Heart left ventricle (tissue), 16 donors: ENCODE measurements around the gene KCNJ6. TPM values are rescaled to one million over a fixed set of nuclear protein-coding genes. Genes with fewer than 3 reads are reported as not detected.
"Not testable (repeated sequence)": the region's sequence is repeated elsewhere in the genome, so short reads cannot be mapped to it uniquely, and the experiment has no call there.

Experiments
- ATAC-seq, 4 donors: fragments of 200-7000 bp; cut with Tn5 transposase; one replicate each; pipeline ENCODE4 v1.9.1; 2020 to 2022; ENCODE audit warnings: moderate library complexity in 4 of 4, mild to moderate bottlenecking in 3 of 4, moderate number of reproducible peaks in 1 of 4
- DNase-seq, 5 donors: peaks; one replicate each; pipeline ENCODE4 v3.0.0-alpha.2; 2020
- H3K27ac ChIP-seq, 12 donors: fragments of 200-600 bp; sonication (generic) in 4 of 12; one replicate each; pipeline versions ENCODE4 v1.5.0 to v1.8.0; 2016 to 2022; ENCODE audit warnings: mild to moderate bottlenecking in 2 of 12
- H3K27me3 ChIP-seq, 9 donors: fragments of 200-600 bp; sonication (generic) in 2 of 9; one replicate each; pipeline versions ENCODE4 v1.5.1 to v1.8.0; 2016 to 2022; ENCODE audit warnings: mild to moderate bottlenecking in 3 of 9
- H3K36me3 ChIP-seq, 9 donors: fragments of 200-600 bp; sonication (generic) in 2 of 9; one replicate each; pipeline versions ENCODE4 v1.5.0 to v1.8.0; 2018 to 2022; ENCODE audit warnings: mild to moderate bottlenecking in 2 of 9
- H3K4me1 ChIP-seq, 12 donors: fragments of 200-600 bp; sonication (generic) in 4 of 12; one replicate each; pipeline versions ENCODE4 v1.5.0 to v1.8.0; 2016 to 2022; ENCODE audit warnings: mild to moderate bottlenecking in 3 of 12
- H3K4me3 ChIP-seq, 12 donors: fragments of 200-600 bp; sonication (generic) in 4 of 12; one replicate each; pipeline versions ENCODE4 v1.5.0 to v1.8.0; 2017 to 2022; ENCODE audit warnings: mild to moderate bottlenecking in 9 of 12, moderate library complexity in 4 of 12
- H3K9me3 ChIP-seq, 12 donors: fragments of 200-600 bp; sonication (generic) in 4 of 12; one replicate each; pipeline versions ENCODE4 v1.5.0 to v1.8.0; 2016 to 2022; ENCODE audit warnings: mild to moderate bottlenecking in 1 of 12
- POLR2A ChIP-seq, 2 donors: fragments of 450-650 bp; IDR thresholded peaks; one replicate each; pipeline ENCODE4 v1.6.1; 2017; ENCODE audit warnings: antibody characterized with exemption in 2 of 2, mild to moderate bottlenecking in 2 of 2, moderate library complexity in 2 of 2
- WGBS, 4 donors: extraction: QIAGEN DNeasy Blood & Tissue Kit in 2 of 4; methylation state at CpG; one replicate each; pipeline versions ENCODE4 v1.1.5 to v1.1.7; 2013 to 2018; 5-methylcytosine and 5-hydroxymethylcytosine counted together
- intact Hi-C, 10 donors: fragments of 100-400 bp; cut with DNase I; formaldehyde crosslinking; loops; one replicate each; pipeline versions ENCODE4 v1.11.1 to v1.14.2; 2022
- polyA plus RNA-seq, 2 donors: library from polyadenylated mRNA; stranded (reverse); fragments of 200-250 nt; gene quantifications; one replicate each; pipeline ENCODE4 v1.2.3, GENCODE V29; 2013
- total RNA-seq, 9 donors: library from RNA; depleted of rRNA in 2 of 9; stranded (reverse); fragments of >200 nt in 2 of 9; fragmentation: NEBNext Ultra II Directional in 3 of 9; extraction: Animal tissue kit (Norgen Biotek cat#: 25700) in 3 of 9; gene quantifications; one replicate each; pipeline versions ENCODE4 v1.1.0 to v1.2.4, GENCODE V29; 2016 to 2023
- TF ChIP-seq, protein P1 (sequence below), 12 donors: fragments of 200-600 bp; sonication (generic) in 4 of 12; IDR thresholded peaks; one replicate each; pipeline versions ENCODE4 v1.5.0 to v1.8.0; 2018 to 2022; ENCODE audit warnings: antibody characterized with exemption in 12 of 12, mild to moderate bottlenecking in 5 of 12
- donor health status: ischemic (EF 13 %, LVEDD 7.1; RV severe dilation, severe dysfunction).
- donor health status: healthy with polysubstance abuse.
- donor health status: DM: no; HTN: yes; CAD: no.
- donor health status: DM: no; HTN: no; CAD: no.
- donor health status: ischemic (EF 25% LVEDD 6.9; RV normal size, moderate dysfunction).
- donor health status: ischemic (EF 25% LVEDD 5.7; RV mildly dilated, moderate dysfunction).
- donor health status: healthy.
- donor health status: DM: yes; HTN: yes; CAD: no.
- donor health status: ischemic (EF 35%, LVEDD 5.7; RV mildly dilated, moderate dysfunction).
- donor health status: nonischemic (EF 11% LVEDD 7.7; RV severe dilation, severe dysfunction).
- donor health status: DM: yes; HTN: yes; CAD: no.
- donor health status: PGD.
- donor health status: ischemic (EF 29% LVEDD 5.4; RV normal size, mild dysfunction).
- donor health status: nonischemic (EF 23%, LVEDD 6.1; RV moderate dilation, normal function).

KCNJ6 gene
- total and polyA plus RNA-seq, 11 donors: not detected

DNA sequence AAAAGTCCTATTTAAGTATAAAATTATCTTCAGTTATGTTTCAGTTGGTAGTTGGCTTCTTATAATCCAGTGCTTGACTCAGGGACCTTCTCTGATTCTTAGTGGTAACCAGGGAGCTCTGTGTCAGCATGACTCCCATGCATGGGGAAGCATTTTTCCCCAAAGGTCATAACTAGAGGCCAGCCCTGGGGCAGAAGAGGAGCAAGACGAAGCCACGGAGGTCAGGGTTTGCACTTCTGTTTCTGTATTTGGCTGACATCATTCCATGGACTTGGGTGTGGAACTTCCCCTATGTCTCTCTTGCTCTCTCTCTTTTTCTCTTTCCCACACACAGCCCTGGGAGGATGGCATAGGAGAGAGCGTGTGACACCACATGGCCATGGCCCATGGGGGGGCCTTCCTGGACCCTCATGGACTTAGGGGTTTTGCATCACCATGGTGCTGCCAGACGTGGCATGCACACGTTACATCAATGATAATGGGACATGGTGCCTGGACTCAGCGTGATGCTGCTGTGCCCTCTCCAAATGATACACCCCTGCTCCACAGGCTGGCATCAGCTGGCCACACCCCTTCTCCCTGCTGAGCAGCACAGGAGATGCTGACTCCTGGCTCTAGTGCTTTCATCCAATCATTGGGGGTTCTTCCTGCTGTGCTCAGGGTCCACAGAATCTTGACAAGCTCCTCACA, 260.5 kb downstream of the KCNJ6 start:
- H3K4me3 ChIP-seq: no peak overlapping the region
- DNase-seq: no peak
- TF ChIP-seq POLR2A (IDR thresholded peaks at IDR 0.05): no peak
- TF ChIP-seq, protein P1, sequence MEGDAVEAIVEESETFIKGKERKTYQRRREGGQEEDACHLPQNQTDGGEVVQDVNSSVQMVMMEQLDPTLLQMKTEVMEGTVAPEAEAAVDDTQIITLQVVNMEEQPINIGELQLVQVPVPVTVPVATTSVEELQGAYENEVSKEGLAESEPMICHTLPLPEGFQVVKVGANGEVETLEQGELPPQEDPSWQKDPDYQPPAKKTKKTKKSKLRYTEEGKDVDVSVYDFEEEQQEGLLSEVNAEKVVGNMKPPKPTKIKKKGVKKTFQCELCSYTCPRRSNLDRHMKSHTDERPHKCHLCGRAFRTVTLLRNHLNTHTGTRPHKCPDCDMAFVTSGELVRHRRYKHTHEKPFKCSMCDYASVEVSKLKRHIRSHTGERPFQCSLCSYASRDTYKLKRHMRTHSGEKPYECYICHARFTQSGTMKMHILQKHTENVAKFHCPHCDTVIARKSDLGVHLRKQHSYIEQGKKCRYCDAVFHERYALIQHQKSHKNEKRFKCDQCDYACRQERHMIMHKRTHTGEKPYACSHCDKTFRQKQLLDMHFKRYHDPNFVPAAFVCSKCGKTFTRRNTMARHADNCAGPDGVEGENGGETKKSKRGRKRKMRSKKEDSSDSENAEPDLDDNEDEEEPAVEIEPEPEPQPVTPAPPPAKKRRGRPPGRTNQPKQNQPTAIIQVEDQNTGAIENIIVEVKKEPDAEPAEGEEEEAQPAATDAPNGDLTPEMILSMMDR (IDR thresholded peaks at IDR 0.05): no peak
- intact Hi-C loops: no loop called here
- peaks cover 0 to 19% (median 7%) of the 10 kb centered on the region in 12 donors for H3K4me1 ChIP-seq
- H3K27ac ChIP-seq: no peak overlapping the region
- no peaks in the 10 kb centered on the region for H3K36me3 ChIP-seq
- peaks cover 0 to 7% (median 0%) of the 10 kb centered on the region in 9 donors for H3K27me3 ChIP-seq
- no peaks in the 10 kb centered on the region for H3K9me3 ChIP-seq
- no peak for ATAC-seq
- 82 to 93% (median 88%) methylated on average over 4 to 6 of the region's 6 CpGs for WGBS, 4 donors

DNA sequence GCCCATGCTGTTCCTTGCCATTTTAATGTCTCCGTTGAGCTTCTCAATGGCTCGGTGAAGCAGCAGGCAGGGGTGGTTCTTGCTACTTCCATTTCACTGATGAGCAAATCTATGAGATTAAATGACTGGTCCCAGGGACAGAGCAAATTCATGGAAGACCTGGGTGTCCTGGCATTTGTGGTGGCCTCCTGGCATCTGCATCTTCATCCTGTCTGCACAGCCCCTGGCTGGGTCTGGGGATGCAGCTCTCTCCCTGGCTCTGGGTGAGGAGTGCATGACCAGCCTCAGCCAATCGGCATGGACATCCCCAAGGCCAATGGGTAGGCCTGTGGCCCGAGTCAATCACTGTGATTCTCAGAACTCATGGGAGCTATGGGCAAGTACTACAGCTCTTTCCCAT, 261.7 kb downstream of the KCNJ6 start:
- Histone ChIP-seq H3K9me3 (no peaks in the 10 kb centered on the region), H3K27me3 (peaks cover 0 to 7% (median 0%) of the 10 kb centered on the region in 9 donors), H3K27ac (no peak overlapping the region), H3K4me1 (peaks cover 0 to 19% (median 7%) of the 10 kb centered on the region in 12 donors), H3K4me3 (no peak overlapping the region), H3K36me3 (no peaks in the 10 kb centered on the region)
- no peak for ATAC-seq
- 91 to 100% (median 95%) methylated on average over 4 of the region's 4 CpGs for WGBS, 4 donors
- intact Hi-C loops: no loop called here
- no peak for DNase-seq
- TF ChIP-seq POLR2A (IDR thresholded peaks at IDR 0.05): no peak
- TF ChIP-seq, protein P1 (IDR thresholded peaks at IDR 0.05): no peak

DNA sequence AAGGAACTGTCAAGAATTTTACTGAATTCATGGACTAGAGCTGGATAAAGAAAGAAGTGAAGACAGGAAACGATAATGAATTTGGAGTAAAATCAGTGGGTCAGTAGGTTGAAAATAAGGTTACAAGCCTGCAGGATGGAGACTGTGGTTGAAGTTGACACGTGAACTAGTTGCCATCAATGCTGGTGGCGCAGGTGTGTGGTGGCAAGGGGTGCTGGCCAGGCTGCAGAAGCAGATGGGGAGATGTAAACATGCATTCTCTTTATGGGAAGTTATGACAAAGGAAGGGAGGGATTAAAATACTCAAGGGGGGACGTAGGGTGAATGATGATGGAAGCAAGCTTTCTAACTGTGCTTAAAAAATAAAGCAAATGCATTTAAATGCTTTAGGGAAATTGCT, 263.1 kb downstream of the KCNJ6 start:
- 79 to 87% (median 85%) methylated on average over 4 of the region's 4 CpGs for WGBS, 4 donors
- intact Hi-C loops: no loop called here
- no peak for TF ChIP-seq POLR2A (IDR thresholded peaks at IDR 0.05)
- TF ChIP-seq, protein P1 (IDR thresholded peaks at IDR 0.05): no peak
- DNase-seq (no peak), ATAC-seq (no peak)
- Histone ChIP-seq H3K9me3 (no peaks in the 10 kb centered on the region), H3K27ac (no peak overlapping the region), H3K4me3 (no peak overlapping the region), H3K27me3 (peaks cover 0 to 7% (median 0%) of the 10 kb centered on the region in 9 donors), H3K36me3 (no peaks in the 10 kb centered on the region), H3K4me1 (peaks cover 0 to 6% (median 0%) of the 10 kb centered on the region in 12 donors)

DNA sequence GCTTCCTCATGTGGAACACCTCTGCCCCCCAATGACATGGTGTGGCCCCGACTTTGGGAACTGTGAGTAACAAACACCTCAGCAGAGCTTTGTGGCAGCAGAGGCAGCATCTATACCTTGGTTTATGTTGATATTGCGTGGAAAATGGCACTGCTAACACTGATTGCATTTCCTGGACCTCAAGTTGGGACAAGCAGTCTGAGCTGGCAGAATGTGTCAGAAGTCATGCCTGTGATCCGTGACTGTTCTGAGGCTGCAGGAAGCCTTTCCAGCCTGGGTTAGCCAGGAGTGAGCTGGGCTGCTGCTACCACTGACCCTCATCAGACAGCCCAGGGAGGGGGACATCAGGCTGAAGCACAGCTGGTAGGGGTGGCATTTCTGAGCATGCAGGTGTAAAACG, 268.5 kb downstream of the KCNJ6 start:
- ATAC-seq (no peak), DNase-seq (no peak)
- Histone ChIP-seq H3K27ac (no peak overlapping the region), H3K36me3 (no peaks in the 10 kb centered on the region), H3K4me1 (peaks cover 0 to 11% (median 0%) of the 10 kb centered on the region in 12 donors), H3K9me3 (no peaks in the 10 kb centered on the region), H3K27me3 (peaks cover 0 to 9% (median 0%) of the 10 kb centered on the region in 9 donors), H3K4me3 (no peak overlapping the region)
- intact Hi-C loops: no loop called here
- TF ChIP-seq, protein P1 (IDR thresholded peaks at IDR 0.05): no peak
- TF ChIP-seq POLR2A (IDR thresholded peaks at IDR 0.05): no peak
- WGBS, 4 donors: 78 to 92% (median 84%) methylated on average over 4 of the region's 4 CpGs

DNA sequence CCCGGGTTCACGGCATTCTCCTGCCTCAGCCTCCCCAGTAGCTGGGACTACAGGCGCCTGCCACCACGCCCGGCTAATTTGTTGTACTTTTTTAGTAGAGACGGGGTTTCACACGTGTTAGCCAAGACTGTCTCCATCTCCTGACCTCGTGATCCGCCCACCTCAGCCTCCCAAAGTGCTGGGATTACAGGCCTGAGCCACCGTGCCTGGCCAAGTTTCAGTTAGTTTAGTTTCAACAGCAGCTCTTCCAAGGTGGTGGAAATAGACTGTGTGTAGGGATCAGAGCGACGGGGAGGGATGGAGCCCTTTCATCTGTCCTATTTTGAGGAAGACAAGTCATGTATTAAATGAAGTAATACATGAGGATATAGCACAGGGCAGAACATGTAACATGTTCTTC, 269.5 kb downstream of the KCNJ6 start:
- H3K4me3 ChIP-seq, ATAC-seq, H3K27me3 ChIP-seq, DNase-seq, H3K9me3 ChIP-seq, intact Hi-C loops, H3K36me3 ChIP-seq, H3K27ac ChIP-seq: not testable (repeated sequence)
- 88 to 93% (median 91%) methylated on average over 12 of the region's 12 CpGs for WGBS, 4 donors
- peaks cover 0 to 11% (median 0%) of the 10 kb centered on the region in 12 donors for H3K4me1 ChIP-seq
